ENCODE results near the gene RILPL2. TPM values are rescaled to one million over a fixed set of nuclear protein-coding genes. Genes with fewer than 3 reads are reported as not detected.

Gene RILPL2
- total RNA-seq, 2 experiments from 2014 or later: 3.4 to 6.8 TPM

DNA sequence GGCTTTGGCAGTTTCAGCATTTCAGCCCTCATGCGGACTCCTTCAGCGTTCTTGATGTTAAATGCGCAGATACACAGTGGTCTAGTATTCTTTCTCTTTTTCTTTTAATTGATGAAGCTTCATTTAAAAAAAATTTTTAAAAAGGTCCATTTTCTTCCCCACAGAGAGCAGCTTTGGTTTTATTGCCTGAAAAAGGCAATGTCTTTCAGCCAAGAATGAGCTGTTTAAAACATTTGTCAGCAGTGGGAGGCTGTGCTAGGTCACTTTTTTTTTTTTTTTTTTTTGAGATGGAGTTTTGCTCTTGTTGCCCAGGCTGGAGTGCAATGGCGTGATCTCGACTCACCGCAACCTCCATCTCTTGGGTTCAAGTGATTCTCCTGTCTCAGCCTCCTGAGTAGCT lies 39.1 kb downstream of the RILPL2 start:
- H3K9me2 ChIP-seq (ENCODE audit: insufficient read depth, low read length): no peaks in the 10 kb centered on the region
- ChIA-PET CTCF (ENCODE audit: unreplicated experiment) (no interaction called here), POLR2A (interaction anchor here (0.7 kb wide), 1 partner anchor 13 kb away, joined by 9 read pairs; no protein-coding TSS in a partner anchor)
- H3K79me2 ChIP-seq (ENCODE audit: insufficient read depth, low read depth, low read length): peaks cover 9% of the 10 kb centered on the region; the same call in 1 of the 2 replicates
- peaks cover 91% of the 10 kb centered on the region for H3K36me3 ChIP-seq (ENCODE audit: insufficient read depth, low read length)
- no peak overlapping the region for H3K4me3 ChIP-seq (ENCODE audit: low read depth, low read length, poor library complexity, severe bottlenecking)
- no peaks in the 10 kb centered on the region for H3K4me1 ChIP-seq (ENCODE audit: insufficient read depth, low read length, poor library complexity, severe bottlenecking)
- no peaks in the 10 kb centered on the region for H4K20me1 ChIP-seq (ENCODE audit: insufficient read depth, low read length)
- no peak overlapping the region for H3K27ac ChIP-seq (ENCODE audit: low read depth, low read length, poor library complexity, severe bottlenecking)
- no peak overlapping the region for H3K4me2 ChIP-seq (ENCODE audit: low read length)
- no peak overlapping the region for H2AFZ ChIP-seq (ENCODE audit: low read length)
- DNase-seq (ENCODE audit: low spot score): no peak
- no peaks in the 10 kb centered on the region for H3K9me3 ChIP-seq (ENCODE audit: low read length)
- no peak for TF ChIP-seq EZH2phosphoT487 (IDR thresholded peaks at IDR 0.05; ENCODE audit: borderline replicate concordance, low read depth, low read length)
- TF ChIP-seq, protein P1, sequence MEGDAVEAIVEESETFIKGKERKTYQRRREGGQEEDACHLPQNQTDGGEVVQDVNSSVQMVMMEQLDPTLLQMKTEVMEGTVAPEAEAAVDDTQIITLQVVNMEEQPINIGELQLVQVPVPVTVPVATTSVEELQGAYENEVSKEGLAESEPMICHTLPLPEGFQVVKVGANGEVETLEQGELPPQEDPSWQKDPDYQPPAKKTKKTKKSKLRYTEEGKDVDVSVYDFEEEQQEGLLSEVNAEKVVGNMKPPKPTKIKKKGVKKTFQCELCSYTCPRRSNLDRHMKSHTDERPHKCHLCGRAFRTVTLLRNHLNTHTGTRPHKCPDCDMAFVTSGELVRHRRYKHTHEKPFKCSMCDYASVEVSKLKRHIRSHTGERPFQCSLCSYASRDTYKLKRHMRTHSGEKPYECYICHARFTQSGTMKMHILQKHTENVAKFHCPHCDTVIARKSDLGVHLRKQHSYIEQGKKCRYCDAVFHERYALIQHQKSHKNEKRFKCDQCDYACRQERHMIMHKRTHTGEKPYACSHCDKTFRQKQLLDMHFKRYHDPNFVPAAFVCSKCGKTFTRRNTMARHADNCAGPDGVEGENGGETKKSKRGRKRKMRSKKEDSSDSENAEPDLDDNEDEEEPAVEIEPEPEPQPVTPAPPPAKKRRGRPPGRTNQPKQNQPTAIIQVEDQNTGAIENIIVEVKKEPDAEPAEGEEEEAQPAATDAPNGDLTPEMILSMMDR (conservative IDR thresholded peaks at IDR 0.05; ENCODE audit: low read length): no peak
- intact Hi-C loops (cut with micrococcal nuclease; ENCODE audit: unreplicated experiment): no loop called here
- no TSS peak for BruUV-seq (replicated peaks)

DNA sequence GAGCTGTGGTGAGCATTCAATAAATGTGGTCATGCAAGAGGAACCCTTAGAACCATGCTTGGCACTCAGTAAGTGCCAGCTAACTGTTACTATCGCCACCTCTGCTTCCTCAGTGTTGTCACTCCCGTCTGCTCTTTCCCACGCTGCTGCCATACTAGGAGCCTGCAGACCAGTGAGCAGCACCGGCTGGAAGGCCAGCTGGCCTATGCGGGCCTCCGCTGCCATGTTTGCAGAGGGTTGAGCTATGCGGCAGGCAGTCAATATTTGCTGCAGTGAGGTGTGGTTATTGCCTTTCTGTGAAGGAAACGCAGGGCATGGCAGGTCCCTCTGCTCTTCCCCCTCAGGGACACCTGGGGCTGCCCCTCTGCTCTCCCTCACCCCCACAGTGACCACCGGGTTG lies 39.5 kb downstream of the RILPL2 start:
- H3K36me3 ChIP-seq (ENCODE audit: insufficient read depth, low read length): peaks cover 91% of the 10 kb centered on the region
- ChIA-PET CTCF (ENCODE audit: unreplicated experiment) (no interaction called here), POLR2A (interaction anchor here (0.7 kb wide), 1 partner anchor 14 kb away, joined by 9 read pairs; no protein-coding TSS in a partner anchor)
- no TSS peak for BruUV-seq (replicated peaks)
- no peak overlapping the region for H3K27ac ChIP-seq (ENCODE audit: low read depth, low read length, poor library complexity, severe bottlenecking)
- H3K4me2 ChIP-seq (ENCODE audit: low read length): no peak overlapping the region
- H4K20me1 ChIP-seq (ENCODE audit: insufficient read depth, low read length): no peaks in the 10 kb centered on the region
- no peak for DNase-seq (ENCODE audit: low spot score)
- no peak overlapping the region for H2AFZ ChIP-seq (ENCODE audit: low read length)
- intact Hi-C loops (cut with micrococcal nuclease; ENCODE audit: unreplicated experiment): no loop called here
- H3K9me2 ChIP-seq (ENCODE audit: insufficient read depth, low read length): no peaks in the 10 kb centered on the region
- H3K4me1 ChIP-seq (ENCODE audit: insufficient read depth, low read length, poor library complexity, severe bottlenecking): no peaks in the 10 kb centered on the region
- H3K79me2 ChIP-seq (ENCODE audit: insufficient read depth, low read depth, low read length): peaks cover 7% of the 10 kb centered on the region; the same call in 1 of the 2 replicates
- TF ChIP-seq, protein P1 (conservative IDR thresholded peaks at IDR 0.05; ENCODE audit: low read length): no peak
- no peak for TF ChIP-seq EZH2phosphoT487 (IDR thresholded peaks at IDR 0.05; ENCODE audit: borderline replicate concordance, low read depth, low read length)
- H3K9me3 ChIP-seq (ENCODE audit: low read length): no peaks in the 10 kb centered on the region
- H3K4me3 ChIP-seq (ENCODE audit: low read depth, low read length, poor library complexity, severe bottlenecking): no peak overlapping the region

DNA sequence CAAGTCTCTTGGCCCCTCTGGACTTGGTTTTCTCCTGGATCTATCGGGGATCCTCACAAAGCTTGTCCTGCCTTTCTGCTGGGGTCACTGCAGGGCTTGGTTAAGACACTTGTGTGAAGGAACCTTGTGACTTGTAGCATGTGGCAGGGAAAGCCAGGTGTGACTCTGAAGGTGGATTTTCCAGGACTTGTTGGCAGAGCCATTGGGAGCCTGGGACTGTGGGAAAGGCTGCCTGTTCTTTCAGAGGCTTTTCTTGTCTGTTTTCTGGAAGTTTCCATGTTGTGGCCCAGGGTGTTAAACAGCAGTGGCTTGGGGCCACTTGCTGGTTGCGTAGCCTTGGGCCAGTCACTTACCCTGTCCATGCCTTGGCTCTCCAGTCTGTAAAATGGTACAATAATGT lies 39.9 kb downstream of the RILPL2 start:
- intact Hi-C loops (cut with micrococcal nuclease; ENCODE audit: unreplicated experiment): no loop called here
- peaks cover 3% of the 10 kb centered on the region; the same call in 1 of the 2 replicates for H3K79me2 ChIP-seq (ENCODE audit: insufficient read depth, low read depth, low read length)
- no peak overlapping the region for H3K27ac ChIP-seq (ENCODE audit: low read depth, low read length, poor library complexity, severe bottlenecking)
- no peak overlapping the region for H3K4me2 ChIP-seq (ENCODE audit: low read length)
- TF ChIP-seq, protein P1 (conservative IDR thresholded peaks at IDR 0.05; ENCODE audit: low read length): no peak
- no peak for TF ChIP-seq EZH2phosphoT487 (IDR thresholded peaks at IDR 0.05; ENCODE audit: borderline replicate concordance, low read depth, low read length)
- H3K4me3 ChIP-seq (ENCODE audit: low read depth, low read length, poor library complexity, severe bottlenecking): no peak overlapping the region
- peaks cover 91% of the 10 kb centered on the region for H3K36me3 ChIP-seq (ENCODE audit: insufficient read depth, low read length)
- POLR2A ChIA-PET: no interaction called here
- H4K20me1 ChIP-seq (ENCODE audit: insufficient read depth, low read length): no peaks in the 10 kb centered on the region
- no peak overlapping the region for H2AFZ ChIP-seq (ENCODE audit: low read length)
- H3K4me1 ChIP-seq (ENCODE audit: insufficient read depth, low read length, poor library complexity, severe bottlenecking): no peaks in the 10 kb centered on the region
- no peaks in the 10 kb centered on the region for H3K9me2 ChIP-seq (ENCODE audit: insufficient read depth, low read length)
- CTCF ChIA-PET (ENCODE audit: unreplicated experiment): no interaction called here
- no peak for DNase-seq (ENCODE audit: low spot score)
- H3K9me3 ChIP-seq (ENCODE audit: low read length): no peaks in the 10 kb centered on the region
- no TSS peak for BruUV-seq (replicated peaks)
